HG02623 (cell line): ENCODE results near the gene ITPK1.

Source experiments
- ATAC-seq: cut with Tn5 transposase; IDR thresholded peaks from one replicate; pipeline ENCODE4 v1.9.1; 2021; ENCODE audit warnings: moderate library complexity; ENCODE audit not compliant: unreplicated experiment

The ITPK1 gene

DNA sequence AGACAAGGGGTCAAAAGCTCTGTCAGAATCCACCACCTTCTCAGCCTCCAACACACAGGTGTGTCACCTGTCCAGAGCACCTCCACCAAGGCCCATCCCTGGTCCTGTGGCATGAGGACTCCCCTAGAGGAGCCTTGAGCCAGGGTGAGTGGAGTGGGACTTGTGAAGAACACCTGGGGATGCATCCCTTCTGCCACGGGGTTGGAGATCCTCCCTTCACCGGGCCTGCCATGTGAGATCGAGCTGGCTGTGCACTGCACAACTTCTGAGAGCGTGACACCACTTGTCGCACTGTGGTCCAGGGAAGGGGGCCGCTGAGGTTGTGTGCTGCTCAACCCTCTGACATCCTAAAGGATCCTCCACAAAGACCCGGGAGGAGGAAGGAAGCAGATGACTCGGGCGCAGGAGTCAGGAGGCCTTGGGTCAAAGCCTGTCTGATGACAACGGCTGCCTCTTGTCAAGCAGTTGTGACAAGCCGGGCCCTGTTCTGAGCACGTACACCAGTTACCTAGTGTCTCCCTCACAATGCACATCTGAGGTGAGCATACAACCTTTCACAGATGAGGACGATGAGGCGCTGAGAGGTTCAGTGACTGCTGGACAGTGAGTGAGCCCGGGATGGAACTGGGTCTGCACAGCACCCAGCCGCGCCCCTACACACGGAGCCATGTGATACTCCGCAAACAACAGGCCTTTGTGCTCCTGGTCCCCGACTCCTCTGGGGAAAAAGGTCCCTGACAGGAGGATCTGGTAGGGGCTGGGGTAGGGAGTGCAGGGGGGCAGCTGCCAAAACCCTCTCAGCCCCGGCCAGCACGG, 157.1 kb downstream of the ITPK1 start:
- ATAC-seq, result no peak

- no peak for ATAC-seq
Measured at GRCh38 chr14:92956961-92957360, 158.8 kb downstream of the ITPK1 start.

- no peak for ATAC-seq
Measured at GRCh38 chr14:92955381-92955780, 160.3 kb downstream of the ITPK1 start.

DNA sequence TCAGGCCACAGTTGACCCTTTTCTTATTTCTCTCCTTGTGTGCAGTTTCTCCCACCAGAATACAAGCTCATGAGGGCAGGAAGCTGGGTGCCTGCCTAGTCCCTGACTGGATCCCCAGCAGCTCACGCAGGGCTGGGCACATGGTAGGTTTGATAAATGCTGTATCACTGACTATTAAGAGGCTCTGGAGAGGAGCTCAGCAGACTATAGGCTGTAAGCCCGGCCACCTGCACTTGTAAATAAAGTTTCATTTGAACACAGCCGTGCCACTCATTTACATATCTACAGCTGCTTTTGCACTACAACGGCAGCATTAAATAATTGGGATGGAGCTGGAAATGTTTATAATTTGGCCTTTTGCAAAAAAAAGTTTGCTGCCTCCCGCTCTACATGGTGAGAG, 160.8 kb downstream of the ITPK1 start:
- no peak for ATAC-seq

GRCh38 chr14:92953526-92953925, 162.2 kb downstream of the ITPK1 start:
- no peak for ATAC-seq

GRCh38 chr14:92952481-92953298, 163.0 kb downstream of the ITPK1 start:
- no peak for ATAC-seq

GRCh38 chr14:92951912-92952471, 163.7 kb downstream of the ITPK1 start:
- peak; percentile 72 for ATAC-seq

DNA sequence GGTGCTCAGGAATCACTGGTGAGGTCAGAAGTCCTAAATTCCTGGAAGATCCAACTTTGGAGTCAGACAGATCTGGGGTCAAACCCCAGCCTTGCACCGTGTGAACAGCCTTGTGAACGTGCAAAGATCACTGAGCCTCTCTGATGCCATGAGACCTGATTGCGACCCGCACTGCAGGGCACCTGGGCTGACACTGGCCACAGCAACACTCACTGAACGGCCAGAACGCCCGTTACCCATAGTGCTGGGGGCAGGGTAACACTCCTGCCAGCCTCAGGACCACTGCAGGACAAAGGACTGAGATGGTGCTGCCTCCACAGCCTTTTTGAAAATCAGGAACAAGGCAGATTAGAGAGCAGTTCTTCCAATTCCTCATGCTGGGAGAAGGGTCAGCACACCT, 164.5 kb downstream of the ITPK1 start:
- ATAC-seq, result no peak

DNA sequence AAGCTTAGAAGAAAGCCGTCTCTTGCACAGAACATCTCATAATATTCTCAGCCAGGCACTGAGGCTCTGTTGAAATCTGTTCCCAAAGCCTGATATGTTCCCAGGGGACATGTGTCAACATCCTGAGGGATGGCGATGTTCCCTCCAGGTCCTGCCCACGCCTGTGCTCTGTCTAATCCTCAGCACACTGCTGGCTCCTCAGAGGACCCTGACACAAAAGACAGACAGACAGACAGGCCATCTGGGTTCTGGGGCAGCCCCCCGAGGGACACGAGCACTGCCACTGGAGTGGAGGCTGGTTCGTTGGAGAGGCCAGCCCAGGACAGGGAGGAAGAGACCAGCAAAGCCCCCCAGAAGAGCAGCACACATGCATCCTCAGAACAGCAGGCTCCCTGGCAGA, 165.0 kb downstream of the ITPK1 start:
- no peak for ATAC-seq

- ATAC-seq, result no peak
Measured at GRCh38 chr14:92950193-92950540, 165.6 kb downstream of the ITPK1 start.

- ATAC-seq, result no peak
Measured at GRCh38 chr14:92949496-92950192, 166.1 kb downstream of the ITPK1 start.

DNA sequence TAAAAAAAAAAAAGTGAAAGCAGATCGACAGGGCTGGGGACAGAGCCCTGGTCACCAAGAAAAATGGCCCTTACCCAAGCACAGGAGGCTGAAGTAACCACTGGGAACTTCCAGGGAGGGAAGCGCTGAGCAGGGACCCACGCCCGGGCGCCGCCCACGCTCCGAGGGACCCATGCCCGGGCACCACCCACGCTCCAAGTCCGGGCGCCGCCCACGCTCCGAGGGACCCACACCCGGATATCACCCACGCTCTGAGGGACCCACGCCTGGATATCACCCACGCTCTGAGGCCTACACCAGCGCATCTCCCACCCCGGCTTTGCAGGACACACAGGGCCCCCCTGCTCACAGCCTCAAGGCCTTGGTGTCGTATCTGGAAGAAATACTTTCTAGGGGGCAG, 167.1 kb downstream of the ITPK1 start:
- no peak for ATAC-seq

GRCh38 chr14:92946847-92947545, 168.7 kb downstream of the ITPK1 start:
- no peak for ATAC-seq

GRCh38 chr14:92945959-92946846, 169.5 kb downstream of the ITPK1 start:
- ATAC-seq, result no peak

DNA sequence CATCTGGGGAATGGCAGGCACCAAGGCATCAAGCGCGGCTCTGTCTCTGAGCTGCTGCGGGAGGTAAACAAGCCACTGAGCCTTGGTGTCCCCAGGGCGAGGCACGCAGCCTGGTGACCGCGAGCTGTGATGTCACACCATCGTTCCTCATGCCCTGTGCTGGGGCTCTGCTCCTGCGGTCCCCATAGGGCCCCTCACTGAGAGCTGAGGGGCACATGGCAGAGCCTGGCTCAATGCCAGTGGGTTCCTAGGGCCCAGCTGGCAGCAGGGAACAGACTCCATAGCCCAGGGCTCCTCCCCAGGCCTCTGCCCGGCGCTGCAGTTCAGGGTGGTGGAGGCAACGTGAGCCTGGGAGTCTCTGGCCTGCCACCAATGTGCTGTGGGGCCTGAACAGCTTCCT, 170.2 kb downstream of the ITPK1 start:
- ATAC-seq, result no peak

DNA sequence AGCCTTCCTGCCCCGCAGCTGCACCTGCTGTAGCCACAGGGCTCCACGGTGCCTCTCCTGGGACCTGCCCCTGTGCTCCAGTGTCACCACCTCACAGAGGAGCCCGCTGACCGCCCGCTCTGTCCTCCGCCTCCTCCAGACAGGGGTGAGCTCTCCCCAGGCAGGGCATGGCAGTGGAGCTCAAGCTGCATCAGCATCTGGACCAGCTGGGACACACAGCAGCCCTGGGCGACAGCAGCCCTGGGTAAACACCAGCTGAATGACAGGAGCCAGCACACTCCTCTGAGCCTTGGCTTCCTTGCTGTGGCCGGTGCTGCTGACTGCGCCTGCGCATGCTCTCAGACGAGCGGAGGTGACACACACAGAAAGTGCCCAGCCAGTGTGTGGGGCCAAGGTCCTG, 170.7 kb downstream of the ITPK1 start:
- ATAC-seq, result no peak

DNA sequence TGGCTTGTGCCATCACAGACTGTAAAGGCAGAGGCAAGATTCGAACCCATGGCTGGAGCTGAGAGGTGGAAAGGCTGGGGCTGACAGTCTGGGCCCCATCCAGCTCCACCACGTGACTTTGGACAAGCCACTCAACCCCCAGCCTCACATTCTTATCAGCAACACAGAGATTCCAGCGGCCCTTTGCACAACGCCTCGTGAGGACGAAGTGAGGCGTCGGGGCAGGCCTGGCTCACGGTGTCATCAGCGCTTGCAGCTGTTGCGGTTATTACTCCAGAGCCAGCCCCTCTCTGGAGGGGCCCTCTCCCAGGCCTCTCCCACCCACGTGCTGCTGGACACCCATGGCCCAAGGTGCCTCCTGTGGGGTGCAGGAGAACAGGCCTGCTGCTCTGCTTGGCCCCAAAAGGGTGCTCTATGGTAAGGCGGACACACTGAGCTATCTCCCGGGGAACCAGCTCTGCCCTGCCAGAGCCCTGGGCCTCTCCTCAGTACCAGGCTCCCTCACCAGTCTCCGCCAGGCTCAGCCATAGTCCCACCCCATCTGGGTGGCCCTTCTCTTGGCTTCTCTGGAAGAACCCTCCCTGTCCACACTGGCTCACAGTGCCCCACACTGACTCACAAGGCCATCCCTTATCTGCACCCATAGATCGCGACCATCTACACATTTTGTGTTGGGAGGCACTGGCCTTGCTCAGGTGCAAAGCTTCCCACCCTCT, 171.7 kb downstream of the ITPK1 start:
- no peak for ATAC-seq

DNA sequence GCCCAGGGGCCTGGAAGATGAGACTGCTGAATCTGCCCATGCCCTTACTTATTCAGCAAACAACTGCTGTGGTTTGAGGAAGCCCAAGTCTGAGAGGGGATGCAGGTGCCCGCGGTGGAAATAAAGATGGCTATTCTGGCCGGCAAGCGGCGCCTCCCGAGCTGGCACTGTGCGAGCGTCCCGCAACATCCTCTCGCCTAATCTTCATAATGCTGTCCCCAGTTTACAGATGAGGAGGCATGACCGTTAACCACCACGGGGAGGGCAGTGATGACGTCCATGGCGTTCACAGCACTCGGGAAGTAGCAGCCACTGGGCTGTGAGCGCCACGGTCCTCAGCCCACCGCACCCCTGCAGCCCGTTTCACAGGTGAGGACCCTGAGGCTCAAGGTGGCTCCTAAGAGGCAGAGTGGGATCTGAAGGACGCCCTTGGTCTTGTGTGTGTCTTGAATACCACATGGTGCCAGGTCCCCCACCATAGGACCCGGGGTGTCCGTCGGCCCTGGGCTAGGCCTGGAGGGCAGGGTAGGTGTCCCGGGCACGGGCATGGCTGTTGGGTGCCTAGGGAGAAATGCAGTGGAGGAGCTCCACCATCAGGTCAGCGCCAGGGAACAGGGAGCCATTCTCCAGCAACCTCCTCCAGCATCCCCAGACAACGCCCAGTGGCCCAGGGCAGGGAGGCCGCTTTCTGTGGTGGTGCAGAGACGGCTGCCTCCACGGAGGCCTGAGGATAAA, 172.6 kb downstream of the ITPK1 start:
- ATAC-seq, result no peak
